Fibroblast of lung (primary cell): ENCODE measurements around the gene RAI1. TPM values are rescaled to one million over a fixed set of nuclear protein-coding genes. Genes with fewer than 3 reads are reported as not detected.

Experiments used
- DNase-seq, 2 donors: peaks; one replicate each; pipeline versions ENCODE4 v3.0.0 to v3.0.0-alpha.2; 2010; ENCODE audit warnings: low read depth in 2 of 2
- H2AFZ ChIP-seq: 2 replicates; pipeline ENCODE4 v1.5.1; 2012; ENCODE audit warnings: low read length, control low read depth, inconsistent platforms
- H3K27ac ChIP-seq: 2 replicates; pipeline ENCODE4 v1.5.1; 2011; ENCODE audit warnings: low read length, control low read depth; ENCODE audit not compliant: insufficient read depth
- H3K27me3 ChIP-seq: 2 replicates; pipeline ENCODE4 v1.5.1; 2011; ENCODE audit warnings: mild to moderate bottlenecking, low read length; ENCODE audit not compliant: control insufficient read depth, insufficient read depth
- H3K36me3 ChIP-seq: 2 replicates; pipeline ENCODE4 v1.5.1; 2011; ENCODE audit warnings: low read length; ENCODE audit not compliant: control insufficient read depth, insufficient read depth
- H3K4me1 ChIP-seq: 2 replicates; pipeline ENCODE4 v1.5.1; 2011; ENCODE audit warnings: low read length; ENCODE audit not compliant: control insufficient read depth, insufficient read depth; ENCODE audit errors: extremely low read depth
- H3K4me2 ChIP-seq: 2 replicates; pipeline ENCODE4 v1.5.1; 2011; ENCODE audit warnings: low read length, control low read depth; ENCODE audit not compliant: insufficient read depth; ENCODE audit errors: extremely low read depth
- H3K4me3 ChIP-seq, 4 experiments: fragments of 200-600 bp in 1 of 4; sonication (generic) in 1 of 4; replicated peaks in 1 of 4; 2 replicates each; pipeline ENCODE4 v1.5.1; 2011 to 2016; ENCODE audit warnings: low read length in 4 of 4, low read depth in 3 of 4, mild to moderate bottlenecking in 3 of 4, control low read depth in 2 of 4, inconsistent platforms in 1 of 4, mixed read lengths in 1 of 4; ENCODE audit not compliant: insufficient read depth in 1 of 4; ENCODE audit errors: control extremely low read depth in 1 of 4
- H3K79me2 ChIP-seq: 2 replicates; pipeline ENCODE4 v1.5.1; 2012; ENCODE audit warnings: mild to moderate bottlenecking, low read length, inconsistent platforms; ENCODE audit not compliant: control insufficient read depth, insufficient read depth
- H3K9ac ChIP-seq: 2 replicates; pipeline ENCODE4 v1.5.1; 2011; ENCODE audit warnings: mild to moderate bottlenecking, low read length, control low read depth; ENCODE audit not compliant: insufficient read depth
- H3K9me3 ChIP-seq: 2 replicates; pipeline ENCODE4 v1.5.1; 2012; ENCODE audit warnings: low read depth, low read length; ENCODE audit not compliant: control insufficient read depth, insufficient read depth
- H4K20me1 ChIP-seq: 2 replicates; pipeline ENCODE4 v1.5.1; 2011; ENCODE audit warnings: low read length; ENCODE audit not compliant: control insufficient read depth, insufficient read depth; ENCODE audit errors: extremely low read depth
- EZH2 ChIP-seq: IDR thresholded peaks from 2 replicates; pipeline ENCODE4 v1.5.1; 2012; ENCODE audit warnings: low read length, control low read depth, mild to moderate bottlenecking; ENCODE audit errors: missing control alignments
- polyA plus RNA-seq, 2 donors: library from polyadenylated mRNA; depleted of rRNA in 1 of 2; stranded (reverse) in 1 of 2; unstranded in 1 of 2; fragments of >200 nt; gene quantifications; 2 replicates each; pipeline ENCODE4 v1.2.1, GENCODE V29; 2011 to 2012; ENCODE audit warnings: missing spikeins in 1 of 2
- total RNA-seq: library from RNA; depleted of rRNA; stranded (reverse); fragments of >200 nt; gene quantifications from 2 replicates; pipeline ENCODE4 v1.2.1, GENCODE V29; 2014
- TF ChIP-seq, protein P1 (sequence below), 2 donors: IDR thresholded peaks in 1 of 2; conservative IDR thresholded peaks in 1 of 2; 1 replicate in 1 of 2; 2 replicates in 1 of 2; pipeline ENCODE4 v1.5.1; 2011 to 2012; ENCODE audit warnings: low read length in 2 of 2, control low read depth in 1 of 2, inconsistent platforms in 1 of 2, low read depth in 1 of 2, mild to moderate bottlenecking in 1 of 2

Gene RAI1
- total and polyA plus RNA-seq, 2 donors (not counting 1 experiment from before 2014, with no cell fraction given), result 2.1 to 6.6 TPM

DNA sequence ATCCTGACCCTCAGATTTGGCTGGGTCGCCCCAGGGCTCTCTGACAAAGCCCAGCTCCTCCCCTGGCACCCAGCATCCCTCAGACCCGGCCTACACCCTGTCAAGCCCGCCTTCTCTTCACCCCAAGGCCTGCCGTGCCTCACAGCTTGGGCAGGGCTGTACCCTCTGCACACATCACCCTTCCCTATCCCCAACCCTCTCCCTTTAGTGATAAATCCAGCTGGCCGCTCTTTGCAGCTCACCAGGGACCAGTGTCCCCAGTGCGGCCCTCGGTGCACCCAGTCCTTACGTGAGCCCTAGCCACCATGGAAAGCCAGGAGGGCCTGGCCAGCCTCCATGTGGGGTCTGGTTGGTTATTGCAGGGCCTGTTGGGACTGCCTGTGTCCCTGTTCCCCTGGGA lies 74.5 kb downstream of the RAI1 start:
- no peaks in the 10 kb centered on the region for H3K9me3 ChIP-seq
- no peak overlapping the region for H2AFZ ChIP-seq
- no peak overlapping the region for H3K27ac ChIP-seq
- no peak overlapping the region for H3K4me2 ChIP-seq
- H3K4me1 ChIP-seq, result peaks cover 7% of the 10 kb centered on the region
- H3K27me3 ChIP-seq, result no peaks in the 10 kb centered on the region
- no peaks in the 10 kb centered on the region for H4K20me1 ChIP-seq
- H3K4me3 ChIP-seq, result no peak overlapping the region
- H3K9ac ChIP-seq, result no peak overlapping the region
- no peaks in the 10 kb centered on the region for H3K36me3 ChIP-seq
- no peak for TF ChIP-seq EZH2
- TF ChIP-seq, protein P1, sequence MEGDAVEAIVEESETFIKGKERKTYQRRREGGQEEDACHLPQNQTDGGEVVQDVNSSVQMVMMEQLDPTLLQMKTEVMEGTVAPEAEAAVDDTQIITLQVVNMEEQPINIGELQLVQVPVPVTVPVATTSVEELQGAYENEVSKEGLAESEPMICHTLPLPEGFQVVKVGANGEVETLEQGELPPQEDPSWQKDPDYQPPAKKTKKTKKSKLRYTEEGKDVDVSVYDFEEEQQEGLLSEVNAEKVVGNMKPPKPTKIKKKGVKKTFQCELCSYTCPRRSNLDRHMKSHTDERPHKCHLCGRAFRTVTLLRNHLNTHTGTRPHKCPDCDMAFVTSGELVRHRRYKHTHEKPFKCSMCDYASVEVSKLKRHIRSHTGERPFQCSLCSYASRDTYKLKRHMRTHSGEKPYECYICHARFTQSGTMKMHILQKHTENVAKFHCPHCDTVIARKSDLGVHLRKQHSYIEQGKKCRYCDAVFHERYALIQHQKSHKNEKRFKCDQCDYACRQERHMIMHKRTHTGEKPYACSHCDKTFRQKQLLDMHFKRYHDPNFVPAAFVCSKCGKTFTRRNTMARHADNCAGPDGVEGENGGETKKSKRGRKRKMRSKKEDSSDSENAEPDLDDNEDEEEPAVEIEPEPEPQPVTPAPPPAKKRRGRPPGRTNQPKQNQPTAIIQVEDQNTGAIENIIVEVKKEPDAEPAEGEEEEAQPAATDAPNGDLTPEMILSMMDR (conservative IDR thresholded peaks at IDR 0.05 in 1 of 2, IDR thresholded peaks at IDR 0.05 in 1 of 2; ENCODE audit: low read depth in 1 of 2, low read length in 2 of 2), result no peak
- H3K79me2 ChIP-seq, result peaks cover 23% of the 10 kb centered on the region
- no peak for DNase-seq

DNA sequence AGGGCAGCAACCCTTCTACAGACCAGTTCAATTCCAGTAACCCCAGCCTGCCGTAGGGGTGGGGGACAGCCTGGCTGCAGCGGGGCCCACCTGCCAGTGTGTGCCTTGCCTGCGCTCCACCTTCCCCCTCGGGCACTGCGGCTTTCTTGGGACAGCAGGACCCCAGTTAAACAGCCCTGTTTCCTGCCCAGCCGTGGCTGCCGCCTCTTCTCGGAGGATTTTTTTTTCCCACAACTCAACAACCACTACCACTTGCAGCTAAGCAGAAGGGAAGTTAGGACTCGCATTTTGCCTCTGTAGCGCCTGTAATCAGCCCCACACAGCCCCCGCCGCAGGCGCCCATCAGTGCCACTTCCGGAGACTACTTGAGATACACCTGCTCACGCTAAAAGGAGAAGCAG lies 76.1 kb downstream of the RAI1 start:
- H3K79me2 ChIP-seq, result peaks cover 17% of the 10 kb centered on the region

DNA sequence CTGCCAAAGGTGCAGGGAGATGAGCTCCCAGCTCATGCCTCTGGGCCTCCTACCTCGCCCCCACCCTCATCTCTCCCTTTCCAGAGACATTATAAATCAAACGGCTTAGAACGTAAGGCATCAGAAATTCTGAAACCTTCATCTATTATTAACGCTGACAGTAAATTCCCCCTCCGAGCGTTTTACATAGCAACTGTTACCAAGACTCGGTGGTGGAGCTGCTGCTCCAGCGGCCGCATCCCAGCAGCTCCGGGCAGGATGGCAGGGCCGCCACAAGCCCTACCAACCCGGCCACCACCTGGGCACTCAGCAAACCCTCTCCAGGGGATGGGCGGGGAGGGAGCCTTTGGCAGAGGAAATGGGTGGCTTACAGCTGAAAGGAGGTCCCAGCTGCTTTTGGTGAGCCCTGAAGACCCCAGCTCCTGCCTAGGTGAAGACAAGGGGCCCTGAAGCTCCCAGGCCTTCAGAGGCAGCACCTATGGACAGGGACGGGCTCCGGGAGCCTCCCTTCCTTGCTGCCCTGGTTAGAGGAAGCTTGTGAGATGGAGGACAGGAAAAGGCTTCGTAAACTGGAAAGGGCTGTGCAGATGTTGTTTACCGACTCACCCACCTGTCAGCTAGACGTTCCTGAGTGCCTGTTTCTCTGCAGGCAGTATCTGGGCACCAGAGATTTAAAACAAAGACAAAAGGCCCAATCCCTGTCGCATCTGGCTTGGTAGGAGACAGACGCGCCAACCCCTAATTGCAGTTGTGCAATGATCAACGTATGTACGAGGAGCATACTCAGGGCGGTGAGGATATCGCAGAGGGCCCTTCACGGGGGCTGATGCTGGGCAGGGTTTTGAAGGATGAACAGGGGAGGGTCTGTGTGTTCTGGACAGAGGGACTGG lies 76.9 kb downstream of the RAI1 start:
- H3K79me2 ChIP-seq, result peaks cover 10% of the 10 kb centered on the region
- H2AFZ ChIP-seq, result no peak overlapping the region
- no peaks in the 10 kb centered on the region for H3K9me3 ChIP-seq
- TF ChIP-seq, protein P1 (conservative IDR thresholded peaks at IDR 0.05 in 1 of 2, IDR thresholded peaks at IDR 0.05 in 1 of 2; ENCODE audit: low read depth in 1 of 2, low read length in 2 of 2), result no peak
- no peak for TF ChIP-seq EZH2
- no peak for DNase-seq
- no peak overlapping the region for H3K27ac ChIP-seq
- H3K4me1 ChIP-seq, result peaks cover 2% of the 10 kb centered on the region
- H3K4me2 ChIP-seq, result no peak overlapping the region
- no peak overlapping the region for H3K9ac ChIP-seq
- H3K4me3 ChIP-seq, result no peak overlapping the region
- no peaks in the 10 kb centered on the region for H4K20me1 ChIP-seq
- H3K27me3 ChIP-seq, result no peaks in the 10 kb centered on the region
- no peaks in the 10 kb centered on the region for H3K36me3 ChIP-seq

More for the DNA sequence above, 76.1 kb downstream of the RAI1 start:
- Histone ChIP-seq H3K27ac (no peak overlapping the region), H4K20me1 (no peaks in the 10 kb centered on the region), H3K4me3 (no peak overlapping the region), H3K4me1 (peaks cover 7% of the 10 kb centered on the region), H3K9ac (no peak overlapping the region), H3K36me3 (no peaks in the 10 kb centered on the region), H3K27me3 (no peaks in the 10 kb centered on the region), H3K4me2 (no peak overlapping the region), H2AFZ (no peak overlapping the region), H3K9me3 (no peaks in the 10 kb centered on the region)
- no peak for DNase-seq
- TF ChIP-seq, protein P1 (conservative IDR thresholded peaks at IDR 0.05 in 1 of 2, IDR thresholded peaks at IDR 0.05 in 1 of 2; ENCODE audit: low read depth in 1 of 2, low read length in 2 of 2), result no peak
- no peak for TF ChIP-seq EZH2
